Loucy (cell line): ENCODE measurements around the gene PIGZ.

Experiments used
- H2AFZ ChIP-seq: fragments of 200-600 bp; sonication (generic); 2 replicates; pipeline ENCODE4 v1.6.0; 2016; ENCODE audit warnings: antibody characterized with exemption, mild to moderate bottlenecking, low read length, moderate library complexity
- H3F3A ChIP-seq: fragments of 200-600 bp; 2 replicates; pipeline ENCODE4 v1.6.0; 2016; ENCODE audit warnings: antibody characterized with exemption, low read depth, mild to moderate bottlenecking
- H3K27me3 ChIP-seq: fragments of 200-600 bp; sonication (generic); 2 replicates; pipeline ENCODE4 v1.6.1; 2014; ENCODE audit warnings: low read length, mild to moderate bottlenecking; ENCODE audit not compliant: insufficient read depth, poor library complexity, severe bottlenecking
- H3K36me3 ChIP-seq: fragments of 200-600 bp; sonication (generic); 2 replicates; pipeline ENCODE4 v1.6.1; 2016; ENCODE audit warnings: low read length; ENCODE audit not compliant: insufficient read depth
- H3K4me1 ChIP-seq: fragments of 200-600 bp; sonication (generic); 2 replicates; pipeline ENCODE4 v1.5.1; 2014; ENCODE audit warnings: low read length, mild to moderate bottlenecking; ENCODE audit not compliant: insufficient read depth, poor library complexity, severe bottlenecking
- H3K4me2 ChIP-seq: fragments of 200-600 bp; sonication (generic); 2 replicates; pipeline ENCODE4 v1.6.0; 2014; ENCODE audit warnings: antibody characterized with exemption, low read length, low read depth, mild to moderate bottlenecking; ENCODE audit not compliant: poor library complexity, severe bottlenecking
- H3K4me3 ChIP-seq: fragments of 200-600 bp; sonication (generic); 2 replicates; pipeline ENCODE4 v1.5.1; 2014; ENCODE audit warnings: low read length, mild to moderate bottlenecking, mixed read lengths; ENCODE audit not compliant: poor library complexity, severe bottlenecking
- H3K79me2 ChIP-seq: fragments of 200-600 bp; sonication (generic); 2 replicates; pipeline ENCODE4 v1.6.1; 2014; ENCODE audit warnings: low read length; ENCODE audit not compliant: insufficient read depth
- H3K9ac ChIP-seq: fragments of 200-600 bp; sonication (generic); 2 replicates; pipeline ENCODE4 v1.6.0; 2014; ENCODE audit warnings: mild to moderate bottlenecking, low read depth, low read length, moderate library complexity; ENCODE audit not compliant: poor library complexity, severe bottlenecking
- H3K9me2 ChIP-seq: fragments of 200-600 bp; sonication (generic); replicated peaks from 2 replicates; pipeline ENCODE4 v1.6.1; 2016; ENCODE audit warnings: low read depth, low read length, mixed read lengths
- H3K9me3 ChIP-seq: fragments of 200-600 bp; sonication (generic); 2 replicates; pipeline ENCODE4 v1.6.1; 2014; ENCODE audit warnings: mild to moderate bottlenecking, antibody characterized with exemption, low read length, low read depth; ENCODE audit not compliant: insufficient read depth
- H4K20me1 ChIP-seq: fragments of 200-600 bp; sonication (generic); 2 replicates; pipeline ENCODE4 v1.6.0; 2014; ENCODE audit warnings: antibody characterized with exemption, low read length, mild to moderate bottlenecking; ENCODE audit not compliant: insufficient read depth, poor library complexity, severe bottlenecking
- CTCF ChIP-seq: fragments of 200-600 bp; sonication (generic); conservative IDR thresholded peaks from 2 replicates; pipeline ENCODE4 v1.5.1; 2014; ENCODE audit warnings: mild to moderate bottlenecking, antibody characterized with exemption, low read length
- EZH2phosphoT487 ChIP-seq: fragments of 200-600 bp; IDR thresholded peaks from 2 replicates; pipeline ENCODE4 v1.6.1; 2018; ENCODE audit warnings: antibody characterized with exemption, mild to moderate bottlenecking, moderate library complexity, borderline replicate concordance

The PIGZ gene

GRCh38 chr3:196965804-196966173 lies 2.8 kb downstream of the PIGZ start:
- TF ChIP-seq EZH2phosphoT487 = no peak
- TF ChIP-seq CTCF = no peak
- no peaks in the 10 kb centered on the region for H3K9me3 ChIP-seq

GRCh38 chr3:196965112-196965803 lies 3.4 kb downstream of the PIGZ start:
- H3K36me3 ChIP-seq = no peaks in the 10 kb centered on the region
- no peak overlapping the region for H2AFZ ChIP-seq
- TF ChIP-seq CTCF (no peak), EZH2phosphoT487 (no peak)
- no peaks in the 10 kb centered on the region for H4K20me1 ChIP-seq
- no peak overlapping the region for H3K9ac ChIP-seq
- no peaks in the 10 kb centered on the region for H3K27me3 ChIP-seq
- peaks cover 3% of the 10 kb centered on the region for H3K4me1 ChIP-seq
- H3K4me3 ChIP-seq = no peak overlapping the region
- no peaks in the 10 kb centered on the region for H3K9me2 ChIP-seq
- H3K79me2 ChIP-seq = 0 out of 2 replicates have a peak, but pooled peaks cover 7% of the 10 kb centered on the region
- H3K4me2 ChIP-seq = no peak overlapping the region
- H3K9me3 ChIP-seq = no peaks in the 10 kb centered on the region
- no peaks in the 10 kb centered on the region for H3F3A ChIP-seq

More at GRCh38 chr3:196965804-196966173, 2.8 kb downstream of the PIGZ start:
- H3K9me2 ChIP-seq = no peaks in the 10 kb centered on the region
- H3K4me3 ChIP-seq = no peak overlapping the region
- H3K9ac ChIP-seq = no peak overlapping the region
- peaks cover 3% of the 10 kb centered on the region for H3K4me1 ChIP-seq
- H3K27me3 ChIP-seq = no peaks in the 10 kb centered on the region
- 0 out of 2 replicates have a peak, but pooled peaks cover 7% of the 10 kb centered on the region for H3K79me2 ChIP-seq
- no peaks in the 10 kb centered on the region for H3K36me3 ChIP-seq
- H3F3A ChIP-seq = no peaks in the 10 kb centered on the region
- no peaks in the 10 kb centered on the region for H4K20me1 ChIP-seq
- H2AFZ ChIP-seq = no peak overlapping the region
- H3K4me2 ChIP-seq = no peak overlapping the region

GRCh38 chr3:196963631-196963953 lies 5.0 kb downstream of the PIGZ start:
- TF ChIP-seq EZH2phosphoT487 = no peak
- TF ChIP-seq CTCF = no peak
- Histone ChIP-seq H3K27me3 (no peaks in the 10 kb centered on the region), H3K4me1 (no peaks in the 10 kb centered on the region), H3K4me2 (no peak overlapping the region), H3K79me2 (0 out of 2 replicates have a peak, but pooled peaks cover 7% of the 10 kb centered on the region), H3K9me3 (no peaks in the 10 kb centered on the region), H3K4me3 (no peak overlapping the region), H2AFZ (no peak overlapping the region), H3K36me3 (no peaks in the 10 kb centered on the region), H3K9me2 (no peaks in the 10 kb centered on the region), H4K20me1 (no peaks in the 10 kb centered on the region), H3F3A (no peaks in the 10 kb centered on the region), H3K9ac (no peak overlapping the region)
